ENCODE results near the gene UFSP2.

Gene UFSP2

DNA sequence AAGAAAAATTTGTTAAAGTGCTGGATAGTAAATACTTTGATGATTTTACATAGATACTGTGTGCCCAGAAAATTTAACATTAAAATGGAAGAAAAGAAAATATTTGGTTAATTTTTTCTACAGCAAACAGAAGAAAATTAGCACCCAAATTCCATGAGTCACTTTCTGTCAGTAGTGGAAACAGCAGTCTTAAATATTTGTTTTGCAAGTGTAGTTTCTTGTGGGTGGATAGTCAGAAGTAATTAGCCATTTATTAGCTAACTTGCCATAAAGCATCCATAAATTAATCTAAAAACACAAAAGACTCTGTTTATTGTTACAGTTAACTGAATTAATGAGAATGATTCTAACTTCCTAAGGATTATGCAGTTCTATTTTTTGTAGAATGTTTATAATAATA, 9.7 kb upstream of the UFSP2 start:
- DNase-seq (ENCODE audit: low read depth) = no peak
- no peak overlapping the region for H3K4me3 ChIP-seq (ENCODE audit: low read depth, low read length)

DNA sequence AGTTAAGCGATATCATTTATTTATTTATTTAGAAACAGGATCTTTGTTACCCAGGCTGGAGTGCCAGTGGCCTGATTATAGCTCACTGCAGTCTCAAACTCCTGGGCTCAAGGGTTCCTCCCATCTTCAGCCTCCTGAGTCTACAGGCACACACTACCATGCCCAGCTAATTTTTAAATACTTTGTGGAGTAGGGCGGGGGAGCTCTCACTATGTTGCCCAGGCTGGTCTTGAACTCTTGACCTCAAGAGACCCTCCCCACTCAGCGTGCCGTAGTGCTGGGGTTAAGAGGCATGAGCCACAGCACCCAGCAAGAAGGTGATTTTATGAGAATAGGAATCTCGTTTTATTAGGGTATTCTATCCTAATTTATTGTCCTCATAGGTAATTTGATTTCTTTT, 3.9 kb upstream of the UFSP2 start:
- no peak overlapping the region for H3K4me3 ChIP-seq (ENCODE audit: low read depth, low read length)
- DNase-seq (ENCODE audit: low read depth) = no peak

DNA sequence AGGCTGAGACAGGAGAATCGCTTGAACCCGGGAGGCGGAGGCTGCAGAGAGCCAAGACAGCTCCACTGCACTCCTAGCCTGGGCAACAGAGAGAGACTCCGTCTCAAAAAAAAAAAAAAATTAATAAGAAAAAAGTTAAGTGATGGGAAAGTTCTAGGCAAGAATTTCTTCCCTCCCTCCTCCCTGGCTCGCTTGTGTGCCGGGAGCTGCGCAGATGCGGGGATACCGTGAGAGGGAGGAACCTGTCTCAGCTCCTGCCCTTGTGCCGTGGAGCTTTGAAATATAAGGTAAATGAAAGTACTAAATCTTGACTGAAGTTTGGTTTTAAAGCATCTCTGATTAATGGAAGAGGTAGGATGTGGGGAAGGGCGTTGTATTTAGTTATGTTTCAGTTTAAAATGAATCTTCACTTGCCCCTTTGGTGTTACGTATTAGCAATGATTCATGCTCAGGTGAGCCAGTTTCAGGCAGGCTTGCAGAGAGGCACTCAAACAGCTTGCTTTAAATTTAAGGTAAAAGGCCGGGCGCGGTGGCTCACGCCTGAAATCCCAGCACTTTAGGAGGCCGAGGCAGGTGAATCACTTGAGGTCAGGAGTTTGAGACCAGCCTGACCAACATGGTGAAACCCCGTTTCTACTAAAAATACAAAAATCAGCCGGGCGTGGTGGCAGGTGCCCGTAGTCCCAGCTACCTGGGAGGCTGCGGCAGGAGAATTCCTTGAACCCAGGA, 1.4 kb upstream of the UFSP2 start:
- no peak for DNase-seq (ENCODE audit: low read depth)

DNA sequence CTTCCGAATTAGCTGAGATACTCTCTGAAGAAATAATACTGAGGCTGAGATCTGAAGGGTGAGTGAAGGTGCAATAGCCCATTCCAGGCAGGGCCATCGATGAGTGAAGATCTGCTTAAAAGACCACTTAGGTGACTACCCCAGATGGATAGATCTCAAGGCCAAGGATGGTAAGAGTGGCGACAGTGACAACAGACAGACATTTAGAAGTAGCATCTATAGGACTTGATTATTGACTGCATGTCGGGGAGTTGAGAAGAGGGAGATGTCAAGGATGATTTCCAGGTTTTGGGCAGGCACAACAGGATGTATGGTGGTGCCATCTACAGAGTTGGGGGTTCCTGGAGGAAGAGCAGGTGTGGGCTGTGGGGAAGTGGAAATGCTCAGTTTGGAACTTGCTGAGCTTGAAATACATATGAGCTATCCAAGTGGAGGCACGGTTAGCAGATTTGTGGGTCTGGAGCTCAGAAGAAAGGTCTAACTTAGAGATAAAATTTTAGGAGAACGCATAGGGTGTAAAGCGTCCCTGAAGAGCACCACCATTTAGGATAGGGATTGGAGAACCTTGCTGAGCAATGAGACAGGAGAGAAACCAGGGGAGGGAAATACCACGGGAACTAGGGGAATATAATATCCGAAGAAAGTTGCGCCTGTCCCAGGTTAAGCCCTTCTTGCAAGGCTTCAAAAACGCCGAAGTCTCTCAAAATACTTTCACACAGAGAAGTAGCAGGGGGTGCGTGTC, 688 bp downstream of the UFSP2 start:
- DNase-seq (ENCODE audit: low read depth) = no peak

More for the DNA sequence above, 1.4 kb upstream of the UFSP2 start:
- H3K4me3 ChIP-seq (ENCODE audit: low read depth, low read length) = no peak overlapping the region

DNA sequence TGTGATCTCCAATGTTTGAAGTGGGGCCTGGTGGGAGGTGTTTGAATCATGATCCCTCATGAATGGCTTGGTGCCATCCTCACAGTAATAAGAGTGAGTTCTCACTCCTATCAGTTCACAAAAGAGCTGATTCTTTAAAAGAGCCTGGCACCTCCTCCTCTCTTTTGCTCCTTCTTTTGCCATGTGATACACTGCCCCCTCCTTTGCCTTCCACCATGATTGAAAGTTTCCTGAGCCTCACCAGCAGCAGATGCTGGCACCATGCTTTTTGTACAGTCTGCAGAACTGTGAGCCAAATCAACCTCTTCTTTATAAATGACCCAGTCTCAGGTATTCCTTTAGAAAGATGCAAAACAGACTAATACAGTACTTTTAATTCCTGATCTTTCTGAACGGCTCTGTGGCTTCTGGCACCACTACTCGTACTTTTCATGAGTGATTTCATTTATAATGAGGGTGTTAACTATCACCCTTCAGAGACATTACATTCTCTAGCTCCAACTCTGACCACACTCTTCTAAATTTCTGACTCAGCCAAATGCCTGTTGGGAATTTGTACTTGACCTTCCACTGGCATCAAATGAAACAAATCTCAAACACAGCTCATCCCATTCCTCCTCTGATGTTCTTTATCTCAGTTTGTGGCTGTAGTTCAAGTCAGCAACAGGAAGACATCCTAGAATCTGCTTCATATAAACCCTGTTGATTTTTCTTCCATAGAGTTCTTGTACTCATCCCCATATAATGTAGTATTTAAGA, 4.2 kb downstream of the UFSP2 start:
- peak; percentile 58 for DNase-seq (ENCODE audit: low read depth)
- no peak overlapping the region for H3K4me3 ChIP-seq (ENCODE audit: low read depth, low read length)

More for the DNA sequence above, 688 bp downstream of the UFSP2 start:
- peak overlapping the region; percentile 83 for H3K4me3 ChIP-seq (ENCODE audit: low read depth, low read length)

DNA sequence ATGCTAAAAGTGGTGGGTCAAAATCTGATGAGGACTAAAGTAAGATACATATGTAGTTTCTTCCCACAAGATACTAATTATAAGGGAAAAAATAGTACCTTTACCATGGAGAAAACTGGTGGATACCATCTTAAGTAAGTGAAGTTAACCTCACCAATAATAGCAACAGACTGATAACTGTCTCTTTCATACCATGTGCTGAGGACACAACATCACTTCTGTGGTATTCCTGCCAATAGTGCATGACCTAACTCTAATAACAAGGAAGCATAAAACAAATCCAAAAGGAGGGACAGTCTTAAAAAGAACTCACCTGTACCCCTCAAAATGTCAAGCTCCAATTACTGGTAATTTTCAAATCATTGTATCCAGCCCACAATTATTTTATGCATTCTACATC, 8.8 kb downstream of the UFSP2 start:
- no peak overlapping the region for H3K4me3 ChIP-seq (ENCODE audit: low read depth, low read length)
- DNase-seq (ENCODE audit: low read depth) = no peak

DNA sequence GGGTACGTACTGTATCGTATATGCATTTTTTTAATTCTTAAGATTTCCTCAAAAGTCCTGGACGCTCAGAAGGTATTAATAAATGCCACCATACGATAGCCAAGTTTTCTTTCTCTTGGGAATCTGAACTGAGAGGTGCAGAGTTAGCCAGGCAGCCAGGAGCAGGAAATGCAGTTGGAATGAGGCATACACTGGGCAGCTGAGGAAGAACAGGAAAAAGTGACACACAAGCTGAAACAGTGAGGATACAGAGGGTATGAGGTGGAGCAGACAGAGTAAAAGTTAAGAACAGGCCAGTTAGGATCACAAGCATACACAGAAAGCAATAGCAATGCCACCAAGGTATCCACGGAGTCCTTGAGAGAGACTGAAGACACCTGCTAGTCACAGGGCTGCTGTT, 13.4 kb downstream of the UFSP2 start:
- no peak for DNase-seq (ENCODE audit: low read depth)
- no peak overlapping the region for H3K4me3 ChIP-seq (ENCODE audit: low read depth, low read length)

DNA sequence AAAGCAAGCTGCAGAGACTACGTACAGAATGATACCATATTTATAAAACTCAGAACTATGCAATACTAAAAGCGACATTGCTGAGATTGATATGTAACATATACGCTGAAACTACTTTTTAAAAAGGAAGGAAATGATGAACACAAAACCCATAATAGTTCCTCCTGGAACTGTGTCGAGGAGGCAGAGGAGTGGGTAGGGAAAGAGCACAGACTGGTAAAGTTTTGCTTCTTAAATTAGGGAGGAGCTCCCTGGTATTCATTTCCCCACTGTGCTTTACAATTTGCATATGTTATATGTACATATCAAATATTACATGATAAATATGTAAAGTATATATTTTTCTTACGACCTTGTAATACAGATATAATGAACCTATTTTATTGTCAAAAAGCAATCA, 13.9 kb downstream of the UFSP2 start:
- DNase-seq (ENCODE audit: low read depth) = no peak
- H3K4me3 ChIP-seq (ENCODE audit: low read depth, low read length) = no peak overlapping the region

DNA sequence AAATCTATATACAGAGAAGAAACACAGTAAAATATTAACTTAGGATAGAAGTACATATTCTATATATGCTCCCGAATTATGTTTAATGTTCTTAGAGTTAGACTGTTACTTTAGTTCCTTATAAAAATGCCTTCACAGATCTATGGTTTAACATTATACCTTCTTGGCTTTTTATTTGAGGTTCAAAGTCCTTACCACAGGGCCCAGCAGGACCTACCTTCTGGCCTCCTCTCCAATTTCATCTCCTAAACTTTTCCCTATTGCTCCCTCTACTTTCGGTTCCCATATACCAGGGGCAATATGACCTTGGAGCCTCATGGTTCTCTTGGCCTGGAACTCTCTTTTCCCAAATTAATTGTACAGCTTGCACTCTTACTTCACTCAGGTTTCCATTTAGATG, 17.3 kb downstream of the UFSP2 start:
- no peak overlapping the region for H3K4me3 ChIP-seq (ENCODE audit: low read depth, low read length)
- DNase-seq (ENCODE audit: low read depth) = no peak

DNA sequence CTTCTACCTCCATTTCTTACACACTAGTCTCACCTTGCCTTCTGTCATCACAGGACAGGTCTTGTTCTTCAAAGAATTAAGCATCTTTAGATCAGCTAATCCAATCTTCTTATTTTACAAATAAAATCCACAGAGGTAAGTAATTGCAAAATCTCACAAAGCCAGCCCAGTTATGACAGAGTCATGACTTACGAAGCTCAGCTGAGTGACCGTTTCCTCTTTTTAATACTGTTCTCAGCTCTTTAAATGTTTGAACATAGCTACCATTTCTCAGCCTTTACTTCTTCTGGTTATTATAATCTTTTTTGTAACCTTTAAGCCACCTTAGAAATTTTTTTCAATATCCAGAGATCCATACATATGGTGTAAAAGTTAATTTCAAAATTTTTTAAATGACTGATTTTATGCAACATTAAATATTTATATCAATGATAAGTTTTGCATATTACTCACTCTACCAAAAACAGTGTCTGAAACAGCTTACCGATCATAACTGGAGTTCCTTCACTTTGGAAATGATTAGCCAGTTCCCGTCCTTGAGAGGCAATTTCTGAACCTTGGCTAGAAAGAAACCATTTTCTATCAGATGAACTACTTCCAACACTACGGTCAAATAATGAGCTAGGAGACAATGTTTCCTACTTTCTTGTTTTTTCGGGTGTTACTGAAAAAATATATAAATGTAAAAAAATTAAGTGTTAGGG, 20.3 kb downstream of the UFSP2 start:
- no peak for DNase-seq (ENCODE audit: low read depth)
- H3K4me3 ChIP-seq (ENCODE audit: low read depth, low read length) = no peak overlapping the region

DNA sequence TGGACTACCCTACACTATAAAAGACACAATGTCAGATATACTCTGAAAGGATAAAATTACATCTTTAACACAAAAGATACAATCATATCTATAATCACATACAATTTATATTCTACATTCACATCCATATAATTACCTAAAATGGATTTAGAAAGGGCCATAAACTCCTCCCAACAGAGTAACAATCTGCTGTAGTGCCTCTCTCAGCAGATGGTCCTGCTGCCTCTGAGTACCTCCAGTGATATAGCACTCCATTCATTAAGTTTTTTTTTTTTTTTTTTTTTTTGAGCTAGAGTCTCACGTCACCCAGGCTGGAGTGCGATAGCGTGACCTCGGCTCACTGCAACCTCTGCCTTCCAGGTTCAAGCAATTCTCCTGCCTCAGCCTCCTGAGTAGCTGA, 21.7 kb downstream of the UFSP2 start:
- DNase-seq (ENCODE audit: low read depth) = no peak
- H3K4me3 ChIP-seq (ENCODE audit: low read depth, low read length) = no peak overlapping the region

DNA sequence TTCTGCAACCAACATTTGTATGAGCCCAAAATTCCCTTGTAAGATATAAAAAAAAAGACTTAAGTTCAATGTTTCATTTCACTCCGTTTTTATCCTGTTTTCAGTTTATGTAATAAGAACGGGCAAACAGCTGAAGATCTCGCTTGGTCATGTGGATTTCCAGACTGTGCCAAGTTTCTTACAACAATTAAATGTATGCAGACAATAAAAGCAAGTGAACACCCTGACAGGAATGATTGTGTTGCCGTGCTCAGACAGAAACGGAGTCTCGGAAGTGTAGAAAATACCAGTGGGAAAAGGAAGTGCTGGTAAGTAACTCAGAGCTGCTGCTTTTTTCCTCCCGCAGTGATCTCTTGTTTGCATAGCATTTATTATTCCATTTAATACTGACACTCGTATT, 26.3 kb downstream of the UFSP2 start:
- no peak for DNase-seq (ENCODE audit: low read depth)
- H3K4me3 ChIP-seq (ENCODE audit: low read depth, low read length) = no peak overlapping the region

DNA sequence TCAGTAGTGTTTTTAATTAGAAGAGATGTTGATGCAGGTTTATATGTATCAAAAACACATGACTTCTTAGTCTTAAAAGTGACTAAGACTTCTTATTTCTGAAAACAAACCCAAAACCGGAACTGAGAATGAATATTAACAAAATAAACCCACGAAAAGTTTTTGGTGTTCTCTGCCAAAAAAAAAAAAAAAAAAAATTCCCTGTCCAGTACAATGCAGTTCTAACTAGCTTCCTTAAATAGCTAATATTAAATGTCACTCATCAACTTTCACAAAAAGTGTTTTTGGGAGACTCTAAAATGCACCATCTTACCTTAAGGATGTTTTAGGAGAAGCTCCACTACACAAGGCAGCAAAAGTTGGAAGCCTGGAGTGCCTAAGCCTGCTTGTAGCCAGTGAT, 27.1 kb downstream of the UFSP2 start:
- DNase-seq (ENCODE audit: low read depth) = no peak

DNA sequence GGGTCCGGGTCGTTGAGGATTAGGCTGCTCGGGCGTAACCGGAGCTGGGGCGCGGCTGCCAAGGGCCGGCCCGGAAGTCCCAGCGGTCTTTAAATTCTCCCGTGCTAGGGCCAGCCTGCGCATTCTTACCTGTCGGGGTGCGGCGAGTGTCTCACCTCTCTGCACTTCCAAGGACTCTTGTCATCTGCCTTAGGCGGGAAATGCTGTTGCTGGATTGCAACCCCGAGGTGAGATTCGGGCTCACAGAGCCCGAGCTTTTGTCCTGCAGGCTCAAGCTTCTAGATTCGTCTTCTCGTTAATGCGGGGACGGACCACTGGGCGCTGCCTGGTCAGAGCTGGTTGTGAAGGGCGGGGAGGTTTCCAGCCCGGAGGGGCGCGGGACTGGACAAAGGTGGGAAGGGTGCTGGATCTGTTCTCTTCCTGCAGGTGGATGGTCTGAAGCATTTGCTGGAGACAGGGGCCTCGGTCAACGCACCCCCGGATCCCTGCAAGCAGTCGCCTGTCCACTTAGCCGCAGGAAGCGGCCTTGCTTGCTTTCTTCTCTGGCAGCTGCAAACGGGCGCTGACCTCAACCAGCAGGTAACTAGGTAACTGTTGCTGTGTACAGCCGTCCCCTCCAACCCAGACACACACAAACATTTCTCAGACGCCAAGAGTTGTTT, 28.9 kb downstream of the UFSP2 start, which contains the start of gene ANKRD37:
TSS of gene ANKRD37 (plus strand) at position 118 of the 662 bp plus-strand sequence. CDS start at position 201, 83 bp downstream.
- no peak for DNase-seq (ENCODE audit: low read depth)

More for the DNA sequence above, 27.1 kb downstream of the UFSP2 start:
- H3K4me3 ChIP-seq (ENCODE audit: low read depth, low read length) = no peak overlapping the region

DNA sequence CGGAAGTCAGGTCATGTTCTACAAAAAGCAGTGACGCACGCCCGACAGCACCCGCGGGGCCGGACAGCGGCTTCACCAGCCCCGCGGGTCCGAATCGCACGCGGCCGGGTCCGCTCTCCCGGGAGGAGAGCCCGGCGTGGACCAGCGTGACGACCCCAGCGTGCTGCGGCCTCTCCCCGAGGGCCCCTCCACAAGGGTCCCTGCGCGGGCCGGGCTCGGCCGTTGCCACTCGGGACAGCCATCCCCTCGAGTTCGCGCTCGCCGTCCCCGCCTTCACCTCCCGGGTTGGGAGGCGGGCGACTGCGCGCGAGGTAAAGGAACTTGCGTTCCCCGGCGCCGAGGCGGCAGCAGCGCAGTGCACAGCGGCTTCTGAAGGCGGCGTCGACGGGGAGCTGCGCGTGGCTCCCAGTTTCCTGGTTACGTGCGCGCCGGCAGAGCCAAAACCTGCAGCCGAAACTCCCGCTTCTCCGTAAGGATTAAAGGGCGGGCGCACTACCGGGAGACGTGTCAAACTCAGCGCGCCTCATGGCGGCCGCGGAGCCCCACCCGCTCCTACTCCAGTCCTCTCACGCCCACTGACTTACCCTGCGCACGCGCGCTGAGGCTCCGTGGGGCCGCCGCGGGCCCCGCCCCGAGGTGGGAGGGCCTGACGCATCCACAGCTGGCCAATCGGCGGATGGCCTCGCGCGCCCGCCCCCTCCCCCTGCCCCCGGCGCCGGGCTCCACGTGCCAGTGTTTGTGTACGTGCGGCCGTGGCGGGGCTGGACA, 29.6 kb downstream of the UFSP2 start:
- peak overlapping the region; percentile 70 for H3K4me3 ChIP-seq (ENCODE audit: low read depth, low read length)
- peak; percentile 96 for DNase-seq (ENCODE audit: low read depth)

More for the DNA sequence above, 28.9 kb downstream of the UFSP2 start, which contains the start of gene ANKRD37:
- peak within 1 kb of the TSS; percentile 70 for H3K4me3 ChIP-seq (ENCODE audit: low read depth, low read length)

DNA sequence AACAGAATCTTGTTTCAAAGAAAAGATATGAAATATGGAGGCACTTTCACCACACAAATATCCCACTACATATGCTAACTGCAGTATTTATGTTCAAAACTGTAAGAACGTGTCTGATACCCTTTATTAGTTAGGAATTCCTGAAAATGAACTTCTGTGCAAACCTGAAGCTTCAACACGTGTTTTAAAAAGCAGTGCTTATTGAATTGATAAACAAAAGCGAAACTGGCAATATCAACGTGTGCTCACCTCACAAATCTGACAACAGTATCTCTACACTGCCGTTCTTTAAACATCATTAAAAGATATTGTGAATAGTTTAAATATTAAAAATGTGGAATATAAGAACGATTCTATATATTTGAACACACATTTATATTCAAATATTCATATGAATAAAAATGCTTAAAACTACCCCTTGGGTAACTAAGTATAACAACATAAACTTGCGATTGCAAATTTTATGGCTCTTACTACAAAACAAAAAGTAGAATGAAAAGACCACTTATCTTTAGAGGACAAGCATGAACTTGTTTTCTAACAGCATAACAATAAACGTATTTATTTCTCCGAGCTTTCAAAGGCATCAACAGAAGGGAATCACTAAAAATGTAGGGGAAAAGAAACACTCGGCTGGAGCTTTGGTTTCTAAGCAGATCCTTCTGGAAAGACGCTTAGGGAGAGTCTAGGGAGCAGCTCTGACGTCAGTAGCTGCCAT, 30.4 kb downstream of the UFSP2 start, which contains the start of gene LRP2BP:
TSS of gene LRP2BP (minus strand) at position 687 of the 718 bp plus-strand sequence. CDS start 17,738 bp downstream, outside the sequence.
- no peak for DNase-seq (ENCODE audit: low read depth)
- peak within 1 kb of the TSS; percentile 70 for H3K4me3 ChIP-seq (ENCODE audit: low read depth, low read length)

DNA sequence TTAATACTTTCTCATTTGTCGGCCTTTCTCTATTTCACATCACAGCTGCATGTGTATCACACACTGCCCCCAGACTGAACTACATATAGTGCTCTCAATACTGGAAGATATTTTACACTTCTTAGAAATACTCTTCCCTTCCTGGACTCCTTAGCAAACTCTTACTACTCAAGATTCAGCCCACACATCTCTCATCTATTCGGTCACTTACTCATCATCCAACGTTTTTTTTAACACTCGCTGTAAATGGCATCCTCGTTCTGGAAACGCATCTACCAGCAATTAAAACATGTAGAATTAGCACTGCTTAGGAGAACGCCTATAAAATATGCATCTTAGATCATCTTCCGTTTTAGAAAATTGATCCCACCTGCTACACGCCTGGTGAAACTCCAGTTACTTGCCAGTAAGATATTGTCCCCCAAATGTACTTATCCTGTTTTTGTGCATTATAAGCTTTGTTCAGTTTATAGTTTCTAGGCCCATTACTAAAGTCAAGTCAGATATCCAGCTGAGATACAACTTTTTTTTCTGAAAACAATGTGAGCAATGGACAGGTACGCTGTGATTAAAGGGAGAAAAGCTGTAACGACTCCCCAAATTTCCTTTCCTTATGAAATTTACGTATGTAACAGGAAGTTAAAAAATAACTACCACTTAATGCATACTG, 31.1 kb downstream of the UFSP2 start:
- peak overlapping the region; percentile 70 for H3K4me3 ChIP-seq (ENCODE audit: low read depth, low read length)
- no peak for DNase-seq (ENCODE audit: low read depth)
